Cardiac muscle cell (in vitro differentiated cells and primary cell): Measurements from ENCODE around the gene FCER1G. TPM values are rescaled to one million over a fixed set of nuclear protein-coding genes. Genes with fewer than 3 reads are reported as not detected.

ENCODE experiments used
- DNase-seq, 2 donors: peaks; one replicate each; pipeline versions ENCODE4 v3.0.0 to v3.0.0-alpha.2; 2010 to 2017; ENCODE audit warnings: low read depth in 1 of 2, low spot score in 1 of 2
- H3K27ac ChIP-seq: fragments of 200-600 bp; sonication (generic); 2 replicates; pipeline ENCODE4 v1.5.1; 2016
- H3K27me3 ChIP-seq: fragments of 200-600 bp; sonication (generic); 2 replicates; pipeline ENCODE4 v1.6.0; 2016; ENCODE audit warnings: control low read depth
- H3K36me3 ChIP-seq: fragments of 200-600 bp; sonication (generic); 2 replicates; pipeline ENCODE4 v1.5.1; 2016; ENCODE audit warnings: control low read depth
- H3K4me1 ChIP-seq: fragments of 200-600 bp; sonication (generic); 2 replicates; pipeline ENCODE4 v1.8.1; 2017; ENCODE audit warnings: low read depth, mild to moderate bottlenecking, mixed run types
- H3K4me3 ChIP-seq: fragments of 200-600 bp; sonication (generic); 2 replicates; pipeline ENCODE4 v1.5.1; 2016; ENCODE audit warnings: mild to moderate bottlenecking
- H3K9me3 ChIP-seq: fragments of 200-600 bp; sonication (generic); 2 replicates; pipeline ENCODE4 v1.5.1; 2017; ENCODE audit warnings: low read depth, mild to moderate bottlenecking, control low read depth
- CTCF ChIP-seq: IDR thresholded peaks from 2 replicates; pipeline ENCODE4 v1.5.1; 2012; ENCODE audit warnings: low read depth, mild to moderate bottlenecking, low read length
- polyA plus RNA-seq: library from polyadenylated mRNA; unstranded; fragments of >200 nt; fragmentation: Nextera tagmentation; extraction: Ambion mirVana; gene quantifications from 2 replicates; pipeline ENCODE4 v1.2.1, GENCODE V29; 2016
- total RNA-seq: library from RNA; depleted of rRNA; stranded (reverse); fragments of >200 nt; gene quantifications from 2 replicates; pipeline ENCODE4 v1.2.3, GENCODE V29; 2016

The FCER1G gene
- total and polyA plus RNA-seq, 2 experiments from 2014 or later: 0.50 TPM; not detected in 1

- no peaks in the 10 kb centered on the region for H3K9me3 ChIP-seq
- DNase-seq: no peak
Measured at GRCh38 chr1:161180639-161181038, 34.5 kb upstream of the FCER1G start.

GRCh38 chr1:161182214-161182613 lies 32.9 kb upstream of the FCER1G start:
- Histone ChIP-seq H3K27me3 (no peaks in the 10 kb centered on the region), H3K27ac (no peak overlapping the region), H3K36me3 (no peaks in the 10 kb centered on the region), H3K9me3 (no peaks in the 10 kb centered on the region), H3K4me1 (no peaks in the 10 kb centered on the region), H3K4me3 (no peak overlapping the region)
- TF ChIP-seq CTCF: no peak
- no peak for DNase-seq

More at GRCh38 chr1:161180639-161181038, 34.5 kb upstream of the FCER1G start:
- H3K4me3 ChIP-seq: no peak overlapping the region
- H3K27me3 ChIP-seq: no peaks in the 10 kb centered on the region
- peak; percentile 32 for TF ChIP-seq CTCF
- H3K36me3 ChIP-seq: no peaks in the 10 kb centered on the region
- no peak overlapping the region for H3K27ac ChIP-seq
- no peaks in the 10 kb centered on the region for H3K4me1 ChIP-seq

GRCh38 chr1:161185282-161185682 lies 29.8 kb upstream of the FCER1G start:
- Histone ChIP-seq H3K27me3 (no peaks in the 10 kb centered on the region), H3K36me3 (no peaks in the 10 kb centered on the region), H3K27ac (no peak overlapping the region), H3K9me3 (no peaks in the 10 kb centered on the region), H3K4me1 (no peaks in the 10 kb centered on the region), H3K4me3 (no peak overlapping the region)
- TF ChIP-seq CTCF: no peak
- DNase-seq: peak in 1 of 2 donors; percentile 83

- TF ChIP-seq CTCF: no peak
- H3K9me3 ChIP-seq: no peaks in the 10 kb centered on the region
Measured at GRCh38 chr1:161185732-161186311, 29.3 kb upstream of the FCER1G start.

GRCh38 chr1:161187311-161187710 lies 27.8 kb upstream of the FCER1G start:
- no peak for DNase-seq
- Histone ChIP-seq H3K9me3 (no peaks in the 10 kb centered on the region), H3K4me3 (no peak overlapping the region), H3K36me3 (no peaks in the 10 kb centered on the region), H3K4me1 (no peaks in the 10 kb centered on the region), H3K27ac (no peak overlapping the region), H3K27me3 (no peaks in the 10 kb centered on the region)
- no peak for TF ChIP-seq CTCF

More at GRCh38 chr1:161185732-161186311, 29.3 kb upstream of the FCER1G start:
- no peak overlapping the region for H3K4me3 ChIP-seq
- no peak overlapping the region for H3K27ac ChIP-seq
- H3K27me3 ChIP-seq: no peaks in the 10 kb centered on the region
- H3K4me1 ChIP-seq: no peaks in the 10 kb centered on the region
- H3K36me3 ChIP-seq: no peaks in the 10 kb centered on the region
- DNase-seq: no peak
